A549 (cell line): Measurements from ENCODE around the gene PTGR2. TPM values are rescaled to one million over a fixed set of nuclear protein-coding genes. Genes with fewer than 3 reads are reported as not detected.

Experiments
- ATAC-seq, 2 experiments: fragments of 200-7000 bp in 1 of 2; fragments of >200 bp in 1 of 2; cut with Nextera tagmentation in 1 of 2; cut with Tn5 transposase in 1 of 2; 3 replicates each; pipeline versions ENCODE4 v1.8.0 to v1.9.1; 2018 to 2020; ENCODE audit warnings: mild to moderate bottlenecking in 1 of 2, moderate library complexity in 1 of 2
- CTCF ChIA-PET: fragments of 300-600 bp; sonication (Branson Sonifier 250); formaldehyde crosslinking; extraction: SDS; loops from one replicate; lab custom pipeline; 2021; ENCODE audit warnings: antibody characterized with exemption, inconsistent platforms; lab: Yijun Ruan, JAX
- POLR2A ChIA-PET: fragments of 350-600 bp; formaldehyde crosslinking; extraction: SDS; loops from one replicate; lab custom pipeline; 2021; ENCODE audit warnings: antibody characterized with exemption, inconsistent platforms; lab: Yijun Ruan, JAX
- DNase-seq, 2 experiments: peaks; one replicate each; pipeline versions ENCODE4 v3.0.0 to v3.0.0-alpha.2; 2011 to 2016; ENCODE audit warnings: low read depth in 1 of 2, low spot score in 1 of 2
- FAIRE-seq: peaks from 2 replicates; lab custom pipeline; 2011; peaks lifted over from hg19 to GRCh38; lab: Jason Lieb, UNC
- H3K27ac ChIP-seq, 2 experiments: fragments of >200 bp; sonication (Bioruptor Twin); formaldehyde crosslinking; 3 replicates each; pipeline ENCODE4 v1.5.1; 2016 to 2017
- H3K4me1 ChIP-seq: fragments of >200 bp; sonication (Bioruptor Twin); formaldehyde crosslinking; 3 replicates; pipeline ENCODE4 v1.6.1; 2016
- H3K4me2 ChIP-seq: fragments of >200 bp; sonication (Bioruptor Twin); formaldehyde crosslinking; 3 replicates; pipeline ENCODE4 v1.6.1; 2016
- H3K4me3 ChIP-seq: fragments of >200 bp; sonication (Bioruptor Twin); formaldehyde crosslinking; 3 replicates; pipeline ENCODE4 v1.5.1; 2016
- H3K9me3 ChIP-seq: fragments of >200 bp; sonication (Bioruptor Twin); formaldehyde crosslinking; 3 replicates; pipeline ENCODE4 v1.6.1; 2016
- BCL3 ChIP-seq: fragments of >200 bp; sonication (Bioruptor Twin); formaldehyde crosslinking; IDR thresholded peaks from 3 replicates; pipeline ENCODE4 v1.6.1; 2016
- CBX8 ChIP-seq: fragments of 200-600 bp; sonication (generic); IDR thresholded peaks from 2 replicates; pipeline ENCODE4 v1.6.1; 2016
- CHD4 ChIP-seq: fragments of 200-600 bp; sonication (generic); IDR thresholded peaks from 2 replicates; pipeline ENCODE4 v1.6.1; 2016; ENCODE audit warnings: antibody characterized with exemption, mild to moderate bottlenecking, borderline replicate concordance
- CTCF ChIP-seq: fragments of >200 bp; sonication (Bioruptor Twin); formaldehyde crosslinking; IDR thresholded peaks from 3 replicates; pipeline ENCODE4 v1.5.1; 2016
- EHF ChIP-seq: fragments of 250-450 bp; sonication (Bioruptor Pico); IDR thresholded peaks from 2 replicates; pipeline ENCODE4 v1.5.0; 2020; ENCODE audit warnings: mild to moderate bottlenecking
- ELK1 ChIP-seq: fragments of 150-350 bp; IDR thresholded peaks from 2 replicates; pipeline ENCODE4 v1.6.1; 2014; ENCODE audit warnings: low read depth, mild to moderate bottlenecking, low read length
- ESRRA ChIP-seq: fragments of 150-350 bp; IDR thresholded peaks from 2 replicates; pipeline ENCODE4 v1.6.1; 2014; ENCODE audit warnings: mild to moderate bottlenecking, low read length, borderline replicate concordance
- FOSB ChIP-seq: fragments of 250-450 bp; sonication (Bioruptor Pico); IDR thresholded peaks from 2 replicates; pipeline ENCODE4 v1.5.0; 2020; ENCODE audit warnings: mild to moderate bottlenecking, moderate library complexity
- GATA3 ChIP-seq: IDR thresholded peaks from 2 replicates; pipeline ENCODE4 v1.6.1; 2012; ENCODE audit warnings: borderline replicate concordance
- HDAC2 ChIP-seq: fragments of 200-600 bp; sonication (generic); IDR thresholded peaks from 2 replicates; pipeline ENCODE4 v1.6.1; 2016
- HOXB5 ChIP-seq: fragments of 250-450 bp; sonication (Bioruptor Pico); IDR thresholded peaks from 2 replicates; pipeline ENCODE4 v1.5.0; 2020; ENCODE audit warnings: mild to moderate bottlenecking, moderate library complexity
- JUN ChIP-seq, 2 experiments: fragments of >200 bp; sonication (Bioruptor Twin); formaldehyde crosslinking; IDR thresholded peaks; 2 replicates in 1 of 2; 3 replicates in 1 of 2; pipeline ENCODE4 v1.6.1; 2016 to 2017
- JUNB ChIP-seq: fragments of >200 bp; sonication (Bioruptor Twin); formaldehyde crosslinking; IDR thresholded peaks from 2 replicates; pipeline ENCODE4 v1.6.1; 2016
- KDM1A ChIP-seq: fragments of 200-600 bp; sonication (generic); IDR thresholded peaks from 2 replicates; pipeline ENCODE4 v1.6.1; 2016; ENCODE audit warnings: low read depth, mild to moderate bottlenecking
- MAX ChIP-seq: IDR thresholded peaks from 2 replicates; pipeline ENCODE4 v1.6.1; 2012
- NFE2L2 ChIP-seq: fragments of 150-350 bp; conservative IDR thresholded peaks from 2 replicates; pipeline ENCODE4 v1.6.1; 2014; ENCODE audit warnings: low read length
- NR3C1 ChIP-seq: fragments of >200 bp; sonication (Bioruptor Twin); formaldehyde crosslinking; IDR thresholded peaks from 3 replicates; pipeline ENCODE4 v1.6.1; 2017
- PBX3 ChIP-seq: IDR thresholded peaks from 2 replicates; pipeline ENCODE4 v1.6.1; 2012
- POLR2A ChIP-seq: IDR thresholded peaks from 2 replicates; pipeline ENCODE4 v1.6.1; 2012; ENCODE audit warnings: mild to moderate bottlenecking, low read length
- RAD21 ChIP-seq, 2 experiments: fragments of >200 bp in 1 of 2; sonication (Bioruptor Twin) in 1 of 2; formaldehyde crosslinking in 1 of 2; IDR thresholded peaks in 1 of 2; conservative IDR thresholded peaks in 1 of 2; 2 replicates in 1 of 2; 3 replicates in 1 of 2; pipeline ENCODE4 v1.6.1; 2012 to 2018; ENCODE audit warnings: inconsistent platforms in 1 of 2
- RCOR1 ChIP-seq: fragments of 150-350 bp; IDR thresholded peaks from 2 replicates; pipeline ENCODE4 v1.6.1; 2014; ENCODE audit warnings: antibody characterized with exemption, low read length, low read depth
- REST ChIP-seq: fragments of 200-600 bp; sonication (generic); IDR thresholded peaks from 2 replicates; pipeline ENCODE4 v1.6.1; 2016; ENCODE audit warnings: antibody characterized with exemption, mild to moderate bottlenecking, moderate library complexity
- RFX5 ChIP-seq: fragments of 450-650 bp; IDR thresholded peaks from 2 replicates; pipeline ENCODE4 v1.7.1; 2014; ENCODE audit warnings: antibody characterized with exemption, mild to moderate bottlenecking, moderate library complexity
- SMC3 ChIP-seq: fragments of >200 bp; sonication (Bioruptor Twin); formaldehyde crosslinking; IDR thresholded peaks from 3 replicates; pipeline ENCODE4 v1.6.1; 2018; ENCODE audit warnings: inconsistent platforms
- SREBF2 ChIP-seq: fragments of 450-650 bp; IDR thresholded peaks from 2 replicates; pipeline ENCODE4 v1.6.1; 2014; ENCODE audit warnings: mild to moderate bottlenecking, moderate library complexity
- TFCP2L1 ChIP-seq: fragments of 250-450 bp; sonication (Bioruptor Pico); IDR thresholded peaks from 2 replicates; pipeline ENCODE4 v1.5.0; 2021; ENCODE audit warnings: mild to moderate bottlenecking
- USF2 ChIP-seq: fragments of 450-650 bp; IDR thresholded peaks from 2 replicates; pipeline ENCODE4 v1.6.1; 2014; ENCODE audit warnings: antibody characterized with exemption
- ZC3H11A ChIP-seq: fragments of 450-650 bp; IDR thresholded peaks from 2 replicates; pipeline ENCODE4 v1.6.1; 2014; ENCODE audit warnings: antibody characterized with exemption, mild to moderate bottlenecking
- ZNF302 ChIP-seq: fragments of 250-450 bp; sonication (Bioruptor Pico); IDR thresholded peaks from 2 replicates; pipeline ENCODE4 v1.9.0; 2021; ENCODE audit warnings: inconsistent platforms, mild to moderate bottlenecking, moderate library complexity
- ZSCAN20 ChIP-seq: fragments of 250-450 bp; sonication (Bioruptor Pico); IDR thresholded peaks from 2 replicates; pipeline ENCODE4 v1.8.0; 2022; ENCODE audit warnings: mild to moderate bottlenecking, moderate library complexity
- WGBS: methylation state at CpG from one replicate; pipeline ENCODE4 v1.1.6; 2017; ENCODE audit errors: missing lambda C conversion rate; 5-methylcytosine and 5-hydroxymethylcytosine counted together
- polyA minus RNA-seq: library from RNA; depleted of rRNA, polyadenylated mRNA; stranded (reverse); fragments of >200 nt; gene quantifications from 2 replicates; pipeline ENCODE4 v1.2.3, GENCODE V29; 2011; rRNA and poly(A)+ RNA removed
- polyA plus RNA-seq, 4 experiments: library from polyadenylated mRNA; depleted of rRNA in 3 of 4; stranded (reverse); fragments of >200 nt; fragmentation: RNase III in 1 of 4; extraction: RNeasy Plus Mini Kit Qiagen cat#74134 plus additional on column Dnase treatment in 1 of 4; gene quantifications; 2 replicates in 3 of 4; 3 replicates in 1 of 4; pipeline ENCODE4 v1.2.3, GENCODE V29; 2011 to 2017

The PTGR2 gene
- polyA plus RNA-seq (2011; rRNA removed) = 17.7 and 30.5 TPM in 2 replicates
- 3.0 and 3.1 TPM in 2 replicates for polyA plus RNA-seq (2012; cell fraction: cytosol; rRNA removed)
- polyA plus RNA-seq (2012; cell fraction: nucleus; rRNA removed) = 1.5 and 3.2 TPM in 2 replicates
- 11.3 to 14.0 TPM (median 13.5 TPM) in 3 replicates for polyA plus RNA-seq (2017; fragmentation: RNase III; extraction: RNeasy Plus Mini Kit Qiagen cat#74134 plus additional on column Dnase treatment)
- polyA minus RNA-seq = 4.0 and 5.2 TPM in 2 replicates

GRCh38 chr14:73851567-73852382 lies at the start of gene PTGR2:
TSS of gene PTGR2 (plus strand) at chr14:73851831. CDS start at chr14:73858863, 7,032 bp downstream.
- H3K27ac ChIP-seq = peak within 1 kb of the TSS; percentile 93 to 94
- peak within 1 kb of the TSS; percentile 91 for H3K4me2 ChIP-seq
- ATAC-seq = peak; percentile 92 to 94
- WGBS = under 1% methylated on average over 50 of the region's 51 CpGs
- ChIA-PET POLR2A (interaction anchor here (0.7 to 2.9 kb wide), 16 partner anchors 11 to 361 kb away, joined by 3 to 20 read pairs (median 4); partner anchors contain the start of genes ACOT6, RIOX1 and ZNF410), CTCF (interaction anchor here (0.6 to 8.6 kb wide), 12 partner anchors 10 to 141 kb away, joined by 3 to 47 read pairs (median 4); no protein-coding TSS in a partner anchor)
- peak; percentile 98 to 99 for DNase-seq
- FAIRE-seq = no peak
- H3K4me3 ChIP-seq = peak within 1 kb of the TSS; percentile 74
- no peaks in the 10 kb centered on the region for H3K9me3 ChIP-seq
- H3K4me1 ChIP-seq = peaks cover 27% of the 10 kb centered on the region
- TF ChIP-seq HOXB5 (CRISPR knock-in tag) (no peak), CHD4 (0 out of 2 replicates have a peak, but pooled peaks have one; percentile 29), GATA3 (peak; percentile 60; the same call in 1 of the 2 replicates), FOSB (CRISPR knock-in tag) (no peak; the same call in 1 of the 2 replicates), JUN (IDR thresholded peaks at IDR 0.05) (peak; percentile 59 to 81; a peak in 3 of 5 replicates), TFCP2L1 (CRISPR knock-in tag) (0 out of 2 replicates have a peak, but pooled peaks have one; percentile 36), EHF (CRISPR knock-in tag) (no peak), RAD21 (conservative IDR thresholded peaks at IDR 0.05 in 1 of 2, IDR thresholded peaks at IDR 0.05 in 1 of 2) (0 out of 5 replicates have a peak, but pooled peaks of 1 of the 2 experiments have one; percentile 9), RCOR1 (no peak), BCL3 (peak; percentile 40; the same call in 1 of the 3 replicates), JUNB (no peak), USF2 (no peak), CBX8 (no peak), NR3C1 (no peak), ESRRA (no peak), ZSCAN20 (CRISPR knock-in tag) (no peak), ZC3H11A (no peak), NFE2L2 (no peak), CTCF (no peak), RFX5 (0 out of 2 replicates have a peak, but pooled peaks have one; percentile 8), MAX (peak; percentile 67), REST (peak; percentile 73), HDAC2 (0 out of 2 replicates have a peak, but pooled peaks have one; percentile 10), POLR2A (peak; percentile 83), ZNF302 (CRISPR knock-in tag) (no peak), SREBF2 (no peak), ELK1 (no peak), KDM1A (no peak; the same call in 1 of the 2 replicates), SMC3 (no peak), PBX3 (peak; percentile 44; the same call in 1 of the 2 replicates)
